22Rv1 (cell line): Measurements from ENCODE around the gene ERC1.

Experiments used
- CTCF ChIP-seq: fragments of 450-650 bp; IDR thresholded peaks from 2 replicates; pipeline ENCODE4 v1.5.1; 2017; ENCODE audit warnings: mild to moderate bottlenecking
- ZFX ChIP-seq: fragments of 450-650 bp; IDR thresholded peaks from 2 replicates; pipeline ENCODE4 v1.6.1; 2017; ENCODE audit warnings: antibody characterized with exemption, borderline replicate concordance

DNA sequence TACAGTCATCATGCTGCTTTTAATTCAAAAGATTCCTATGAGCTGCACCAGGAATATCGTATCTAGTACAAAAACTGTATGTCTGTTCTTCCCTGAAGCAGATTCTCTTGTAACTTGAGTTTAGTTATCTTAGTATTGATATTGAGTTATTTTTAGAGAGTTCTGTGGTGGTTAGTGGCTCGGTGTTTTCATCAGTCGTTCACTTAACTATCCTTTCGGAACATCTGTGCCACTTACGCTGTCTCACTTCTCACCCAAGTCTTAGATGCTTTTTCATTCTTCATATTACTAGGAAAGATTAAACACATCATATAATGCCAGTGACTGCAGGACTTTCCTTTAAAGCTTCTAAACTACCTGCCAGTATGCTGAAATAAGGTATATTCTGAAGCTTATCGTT lies 352.4 kb downstream of the ERC1 start:
- TF ChIP-seq CTCF (no peak), ZFX (no peak)
